HG03045 (cell line): Measurements from ENCODE around the gene KATNB1.
"Not testable (repeated sequence)": the region's sequence is repeated elsewhere in the genome, so short reads cannot be mapped to it uniquely, and the experiment has no call there.

ENCODE experiments used
- ATAC-seq: cut with Tn5 transposase; IDR thresholded peaks from one replicate; pipeline ENCODE4 v1.9.1; 2021; ENCODE audit warnings: mild to moderate bottlenecking, moderate library complexity; ENCODE audit not compliant: unreplicated experiment

Gene KATNB1

DNA sequence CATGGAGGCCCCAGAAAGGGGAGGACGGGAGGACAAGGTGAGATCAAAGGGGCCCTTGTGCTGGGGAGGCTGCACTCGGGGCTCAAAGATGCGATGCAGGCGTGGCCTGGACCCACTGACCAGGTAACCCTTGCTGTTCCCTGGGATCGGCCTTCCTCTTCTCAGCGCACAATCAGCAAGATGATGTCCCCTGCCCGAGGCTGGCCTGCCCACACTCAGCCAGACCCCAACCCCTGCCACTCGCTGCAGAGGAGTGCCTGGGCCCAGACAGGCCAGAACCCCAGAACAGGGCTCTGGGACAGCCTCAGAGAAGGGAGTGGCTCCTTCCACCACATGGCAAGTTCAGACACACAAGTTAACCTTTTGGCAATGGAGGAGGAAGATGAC is 51.9 kb downstream of the KATNB1 start:
- no peak for ATAC-seq

DNA sequence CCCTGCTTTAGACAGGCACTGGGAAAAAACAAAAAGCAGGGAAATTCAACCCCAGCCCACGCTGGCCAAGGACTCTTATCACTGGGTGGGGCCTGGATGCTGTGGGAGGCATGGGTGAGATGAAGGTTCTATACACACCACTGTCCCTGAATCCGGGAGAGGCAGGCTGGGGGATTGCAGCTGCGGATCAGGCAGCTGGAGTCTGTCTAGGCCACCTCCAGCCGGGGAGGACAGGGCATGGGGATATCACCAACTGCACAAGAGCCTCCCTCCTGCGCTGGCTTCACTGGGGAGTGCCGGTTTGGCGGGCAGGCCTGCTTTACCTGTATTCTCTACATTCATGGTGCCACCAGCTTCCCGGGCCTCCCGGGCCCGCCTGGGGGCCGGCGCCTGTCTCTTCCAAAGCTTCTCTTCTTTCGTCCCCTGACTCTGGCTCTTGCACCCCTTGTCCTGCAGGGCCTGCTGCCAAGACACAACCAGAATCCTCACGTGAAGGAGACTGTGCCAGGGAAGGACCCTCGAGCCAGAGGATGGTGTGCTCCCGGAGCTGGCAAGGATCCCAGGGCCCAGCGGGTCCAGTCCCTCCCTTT is 52.8 kb downstream of the KATNB1 start:
- ATAC-seq = no peak

DNA sequence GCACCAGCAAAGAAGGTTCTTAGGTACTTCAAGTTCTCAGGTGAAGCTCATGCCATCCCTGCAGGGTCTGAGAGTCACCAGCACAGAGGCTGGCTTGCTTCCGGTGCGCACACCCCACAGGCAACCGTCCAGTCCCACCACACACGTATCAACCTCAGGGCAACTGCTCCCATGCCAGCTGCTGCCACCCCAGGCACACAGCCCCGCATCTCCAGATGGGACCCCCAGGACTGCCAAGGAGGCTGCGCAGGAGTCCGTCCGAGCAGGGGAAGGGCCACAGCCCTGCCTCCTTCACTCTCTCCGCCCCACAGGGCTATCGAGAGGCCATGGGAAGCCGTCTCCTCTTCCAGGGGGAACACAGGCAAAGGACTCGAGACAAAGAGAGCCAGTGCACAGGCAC is 53.4 kb downstream of the KATNB1 start:
- no peak for ATAC-seq

DNA sequence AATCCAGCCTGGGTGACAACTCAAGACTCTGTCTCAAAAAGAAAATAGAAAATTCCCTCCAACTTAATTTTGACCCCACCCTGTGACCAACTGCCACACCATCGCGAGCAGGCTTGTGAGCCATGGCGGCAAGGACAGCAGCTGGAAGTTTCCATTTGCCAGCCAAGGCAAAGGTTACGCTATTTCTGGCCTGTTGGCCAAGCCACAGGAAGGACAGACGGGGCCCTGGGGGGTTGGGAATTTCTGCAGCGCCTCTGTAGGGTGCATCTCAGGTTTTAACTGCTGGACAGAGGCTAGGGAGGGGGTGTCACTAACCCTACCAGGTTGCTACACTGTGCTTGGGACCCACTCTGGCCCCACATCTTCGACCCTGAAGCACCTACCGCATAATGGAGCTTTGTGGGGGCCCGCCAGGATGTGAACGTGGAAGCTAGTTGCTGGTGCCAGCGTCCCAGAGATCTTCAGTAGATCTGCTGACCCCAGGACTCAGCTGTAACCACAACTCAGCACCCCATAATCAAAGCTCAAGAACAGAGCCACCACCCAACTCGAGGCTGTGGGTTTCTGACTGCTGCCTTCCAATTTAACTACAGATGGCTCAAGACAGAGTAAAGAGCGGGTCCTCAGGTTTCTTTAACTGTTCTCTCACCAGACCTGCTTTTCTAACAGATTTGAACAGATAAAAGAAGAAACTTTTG is 55.8 kb downstream of the KATNB1 start:
- ATAC-seq = no peak

DNA sequence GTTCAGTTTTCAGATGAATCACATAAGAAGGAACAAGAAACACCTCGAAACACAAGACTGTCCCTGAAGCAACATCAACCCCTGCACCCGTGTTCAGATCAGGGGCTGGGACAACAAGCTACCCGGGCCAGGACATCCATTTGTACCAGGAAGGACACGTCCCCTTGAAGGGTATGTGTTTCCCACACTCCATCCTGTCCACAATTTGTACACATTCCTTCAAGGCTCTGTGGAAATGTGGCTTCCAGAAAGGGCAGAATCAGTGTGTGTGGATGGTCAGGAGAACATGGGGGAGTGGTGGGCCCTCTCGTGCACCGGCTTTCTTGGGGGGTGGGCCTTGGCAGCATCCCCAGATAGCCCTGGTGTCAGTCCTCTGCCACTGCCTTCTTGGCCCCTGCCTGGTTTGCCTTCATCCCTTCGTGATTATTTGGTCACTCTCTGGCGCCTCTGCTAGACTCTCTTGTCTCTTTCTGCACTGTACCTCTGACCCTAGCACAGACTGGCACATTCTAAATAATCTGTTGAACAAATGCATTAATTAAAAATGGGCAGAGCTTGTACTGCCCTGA is 56.4 kb downstream of the KATNB1 start:
- no peak for ATAC-seq

DNA sequence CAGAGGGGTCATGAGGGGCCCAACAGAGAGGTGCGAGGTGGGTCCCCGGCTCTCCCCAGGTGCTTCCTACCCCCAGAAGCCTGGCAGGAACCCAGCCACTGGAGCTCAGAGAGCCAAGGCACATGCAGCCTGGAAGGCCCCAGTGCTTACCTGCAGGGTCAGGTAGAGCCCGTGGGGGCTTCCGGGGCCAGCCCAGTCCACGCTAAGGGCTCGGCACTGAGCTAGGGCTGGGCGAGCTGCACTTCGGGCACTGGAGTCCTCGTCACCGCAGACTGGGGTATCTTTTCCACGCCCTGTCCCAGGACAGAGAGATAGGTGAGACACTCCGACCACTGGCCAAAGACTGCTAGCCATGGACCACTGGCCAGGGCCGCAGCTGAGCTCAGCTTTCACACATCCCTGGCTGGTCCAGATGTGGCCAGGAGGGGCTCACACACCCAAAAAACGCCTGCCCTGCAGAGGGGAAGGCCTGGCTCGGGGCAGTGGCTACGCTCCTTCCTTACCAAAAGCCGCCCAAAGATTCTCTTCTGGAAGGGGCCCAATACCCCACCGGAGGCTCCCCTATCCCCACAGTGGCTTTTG is 59.4 kb downstream of the KATNB1 start:
- ATAC-seq = no peak

DNA sequence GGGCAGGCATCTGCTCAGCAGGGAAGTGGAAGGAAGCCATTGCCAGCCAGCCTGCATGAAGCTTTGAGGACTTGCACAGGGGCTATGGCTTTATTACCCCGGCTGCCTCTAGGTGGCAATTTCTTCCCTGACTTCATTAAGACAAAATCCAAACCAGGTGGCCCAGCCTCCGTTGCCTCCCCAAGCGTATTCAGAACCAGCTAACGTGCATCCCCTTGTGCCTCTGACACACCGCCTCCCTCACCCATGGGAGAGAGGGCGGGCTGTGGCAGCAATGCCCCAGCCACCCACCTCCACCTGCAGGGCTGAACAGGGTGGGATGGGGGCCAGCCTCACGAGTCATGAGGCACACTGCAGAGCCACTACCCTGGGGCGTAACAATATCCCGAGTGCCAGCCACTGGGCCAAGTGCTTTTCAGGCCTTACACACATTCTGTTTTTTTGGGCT is 59.9 kb downstream of the KATNB1 start:
- no peak for ATAC-seq

DNA sequence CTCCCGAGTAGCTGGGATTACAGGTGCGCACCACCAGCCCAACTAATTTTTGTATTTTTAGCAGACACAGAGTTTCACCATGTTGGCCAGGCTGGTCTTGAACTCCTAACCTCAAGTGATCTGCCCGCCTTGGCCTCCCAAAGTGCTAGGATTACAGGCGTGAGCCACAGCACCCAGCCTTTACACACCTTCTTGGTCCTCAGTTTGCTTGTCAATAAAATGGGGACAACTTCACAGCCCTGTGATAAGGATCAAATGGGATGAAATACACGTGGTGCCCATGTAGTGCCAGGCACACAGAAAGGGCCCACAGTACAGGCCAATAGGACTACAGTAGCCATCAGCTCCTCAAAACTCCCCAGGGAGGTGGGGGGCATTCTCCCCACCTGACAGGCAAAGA is 60.4 kb downstream of the KATNB1 start:
- not testable (repeated sequence) for ATAC-seq

DNA sequence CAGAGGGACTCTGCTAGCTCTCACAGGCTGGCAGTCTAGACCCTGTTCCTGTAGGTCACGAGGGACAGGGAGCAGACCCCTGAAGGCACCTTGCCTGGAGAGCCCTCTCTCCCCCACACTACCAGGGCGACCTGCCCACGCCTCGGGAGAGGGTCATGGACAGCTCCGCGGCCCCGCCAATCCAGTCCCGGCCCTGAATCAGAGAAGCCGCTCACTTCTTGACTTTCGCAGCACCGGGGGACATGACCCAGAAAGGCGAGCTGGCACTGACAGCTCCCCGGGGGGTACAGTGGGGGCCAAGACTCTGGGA is 61.6 kb downstream of the KATNB1 start:
- ATAC-seq = no peak

DNA sequence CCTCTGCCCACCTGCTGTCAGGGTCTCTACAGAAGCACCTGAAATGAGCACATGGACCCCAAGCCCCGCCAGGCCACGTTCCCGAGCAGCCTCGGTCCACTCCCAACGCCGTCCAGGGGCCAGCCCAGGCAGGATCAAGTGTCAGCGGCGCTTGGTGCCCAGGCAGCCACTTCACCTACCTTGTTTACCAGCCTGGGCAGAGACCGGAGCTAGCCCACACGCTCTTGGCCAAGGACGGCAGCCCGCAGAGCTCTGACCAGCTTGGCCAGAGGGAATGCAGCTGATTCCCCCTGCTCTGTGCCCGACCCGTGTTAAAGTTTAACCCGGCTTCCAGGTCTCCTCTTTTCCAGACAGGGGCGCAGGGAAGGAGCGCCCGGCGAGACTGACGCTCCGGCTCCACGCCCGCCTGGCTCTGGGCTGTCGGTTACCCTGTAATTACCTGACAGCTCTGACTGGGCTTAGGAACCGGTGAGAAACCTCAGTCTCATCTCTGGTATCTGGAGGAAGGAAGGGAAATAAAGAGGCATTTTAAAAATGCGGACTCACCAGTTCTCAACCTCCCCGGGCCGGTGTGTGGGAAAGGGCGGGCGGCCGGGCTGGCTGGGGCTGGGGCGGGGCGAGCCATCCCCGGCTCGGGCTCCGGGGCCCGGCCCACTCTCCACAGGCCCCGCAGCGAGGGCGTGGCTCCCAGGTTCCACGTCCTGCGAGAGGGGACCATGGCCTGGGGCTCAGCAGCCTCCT is 62.1 kb downstream of the KATNB1 start:
- no peak for ATAC-seq

DNA sequence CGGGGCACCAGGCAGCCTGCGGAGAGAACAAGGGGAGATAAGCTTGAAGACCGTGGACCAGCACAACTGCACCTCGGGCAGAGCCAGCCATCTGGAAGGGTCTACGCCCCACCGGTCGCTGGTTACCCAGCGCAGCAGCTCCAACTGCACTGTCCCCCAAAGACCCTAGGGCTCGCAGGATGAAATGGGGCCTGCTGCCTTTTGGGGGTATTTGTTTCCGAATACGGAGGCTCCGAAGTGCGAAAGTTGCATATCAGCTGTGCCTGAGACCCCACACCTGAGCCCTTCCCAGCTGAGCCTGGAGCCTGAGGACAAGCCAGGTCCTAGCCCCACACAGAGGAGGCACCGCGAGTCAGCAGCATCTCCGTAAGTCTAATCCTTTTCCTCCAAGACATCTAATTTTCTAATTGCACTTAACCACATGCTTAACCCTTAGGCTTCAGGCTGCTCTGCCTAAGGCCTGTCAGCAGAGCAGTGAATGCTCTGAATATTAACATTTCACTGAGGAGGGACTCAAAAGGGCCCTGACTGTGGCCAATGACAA is 62.8 kb downstream of the KATNB1 start:
- ATAC-seq = no peak

DNA sequence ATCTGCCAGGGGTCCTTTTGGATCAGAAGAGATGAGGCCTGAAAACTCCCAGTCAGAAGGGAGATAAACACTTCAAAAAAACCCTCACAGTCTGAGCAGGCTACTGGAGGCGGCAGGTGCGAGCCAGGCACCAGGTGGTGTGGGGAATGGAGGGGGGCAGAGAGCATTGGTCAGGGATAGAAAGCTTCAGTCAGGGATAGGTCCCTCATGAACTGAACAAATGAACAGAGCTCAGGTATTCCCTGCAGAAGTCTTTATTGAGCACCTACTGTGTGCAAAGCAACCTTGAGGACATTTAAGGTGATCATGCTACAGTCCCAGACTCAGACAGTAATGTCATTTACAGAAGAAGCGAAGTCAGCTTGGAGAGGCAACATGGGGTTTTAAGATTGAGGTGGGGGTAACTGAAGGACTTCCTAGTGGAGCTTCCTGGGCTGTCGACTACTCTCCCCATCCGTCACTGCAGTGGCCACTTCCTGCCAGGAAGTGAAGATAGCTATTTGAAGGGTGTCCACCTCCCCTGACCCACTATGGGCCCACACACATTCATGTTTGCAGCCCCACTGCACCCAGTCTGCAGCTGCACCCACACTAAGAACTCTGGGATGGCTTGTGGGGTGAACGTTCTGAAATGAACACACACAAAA is 63.5 kb downstream of the KATNB1 start:
- no peak for ATAC-seq

DNA sequence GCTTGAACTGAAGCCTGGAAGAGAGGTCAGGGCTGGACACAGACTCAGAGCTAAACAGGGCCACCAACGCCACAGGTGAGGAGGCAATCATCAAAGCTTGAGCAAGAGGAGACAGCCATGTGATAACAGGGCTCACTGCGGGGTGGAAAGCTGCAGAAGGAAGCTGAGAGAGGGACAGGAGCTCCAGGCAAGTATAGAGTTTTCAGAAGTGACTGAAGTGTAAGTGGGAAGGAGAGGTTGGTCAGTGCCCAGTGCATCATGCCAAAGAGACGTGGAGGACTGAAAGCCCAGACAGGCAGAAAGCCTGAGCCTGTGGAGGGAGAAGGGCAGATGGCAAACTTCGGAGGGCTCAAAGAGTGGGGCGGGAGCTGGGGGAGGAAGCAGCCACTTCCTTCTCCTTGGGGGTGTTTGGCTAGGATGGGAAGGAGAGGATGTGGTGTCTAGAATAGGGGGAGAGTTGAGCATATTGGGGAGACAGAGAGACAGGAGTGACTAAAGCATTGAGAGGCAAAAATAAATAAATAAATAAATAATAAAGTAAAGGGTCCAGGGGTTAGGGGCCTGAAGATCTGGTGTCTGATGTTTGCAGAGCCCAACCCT is 64.1 kb downstream of the KATNB1 start:
- no peak for ATAC-seq

DNA sequence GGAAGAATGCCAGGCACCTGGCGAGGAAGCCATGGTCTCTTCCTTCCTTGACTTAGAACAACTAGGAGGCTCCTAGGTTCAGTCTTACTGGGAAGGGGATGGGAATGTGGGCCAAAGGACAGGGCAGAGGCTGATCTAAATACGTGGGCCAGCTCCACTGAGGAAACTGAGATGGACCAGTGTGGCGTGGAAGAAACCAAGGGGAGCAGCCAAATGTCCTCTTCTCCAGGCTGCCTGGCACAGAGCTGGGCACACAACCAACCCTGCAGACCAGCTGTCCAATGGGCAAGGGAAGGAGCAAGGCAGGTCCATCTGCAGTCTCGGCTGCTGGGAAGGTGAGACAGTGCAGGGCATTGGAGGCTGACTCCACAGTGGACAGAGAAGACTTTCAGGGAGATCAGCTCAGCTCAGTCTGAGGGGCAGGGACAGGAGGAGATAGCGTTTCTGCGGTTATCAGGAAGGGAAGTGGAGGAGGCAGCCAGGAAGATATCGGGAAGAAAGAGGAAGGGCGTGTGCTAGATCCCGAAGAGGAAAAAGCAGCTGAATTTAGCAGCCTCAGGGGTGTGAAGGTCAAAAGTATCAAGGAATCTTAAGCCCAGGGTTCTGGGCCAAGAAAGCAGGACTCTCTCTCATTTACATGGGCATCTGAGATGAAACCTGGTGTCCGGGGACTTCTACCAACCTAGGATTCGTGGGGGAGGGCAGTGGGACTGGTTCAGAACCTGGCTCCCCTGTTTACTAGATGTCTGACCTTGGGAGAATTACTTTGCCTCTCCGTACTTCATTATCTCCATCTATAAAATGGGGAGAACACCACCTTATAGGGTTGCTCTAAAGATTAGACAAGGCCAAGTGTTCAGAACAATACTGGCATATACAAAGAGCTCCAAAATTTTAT is 64.9 kb downstream of the KATNB1 start:
- ATAC-seq = no peak

DNA sequence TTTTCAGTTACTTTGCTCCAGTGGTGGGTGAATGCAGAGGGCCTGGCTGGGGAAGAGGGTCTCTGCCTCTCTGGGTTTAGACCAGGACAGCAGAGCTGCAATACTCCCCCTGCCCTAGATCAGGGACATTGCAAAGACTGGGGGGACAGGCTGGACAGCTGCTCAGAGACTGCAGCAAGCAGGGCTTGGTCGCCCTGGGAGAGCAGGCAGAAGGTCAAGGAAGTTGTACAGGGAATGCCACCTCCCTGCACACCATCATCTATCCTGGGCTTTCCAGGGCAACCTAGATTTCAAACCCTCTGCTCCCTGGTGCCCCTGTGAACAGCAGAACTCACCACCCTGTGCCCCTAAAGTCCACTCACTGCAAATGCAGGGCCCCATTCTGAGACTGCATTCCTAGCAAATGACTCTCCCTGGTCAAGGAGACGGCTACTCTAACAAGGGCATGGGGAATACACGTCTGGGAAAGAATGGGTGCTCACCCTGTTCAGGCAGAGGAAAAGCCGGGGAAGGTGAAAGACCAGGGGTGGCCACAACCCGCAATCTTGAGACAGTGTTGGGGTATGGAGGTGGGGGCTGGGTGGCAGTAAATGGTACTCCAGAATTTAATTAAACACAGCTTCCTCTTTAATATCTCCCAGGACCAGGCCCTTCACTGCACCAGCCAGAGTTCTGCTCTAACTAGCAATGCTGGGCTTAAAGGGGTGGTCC is 65.7 kb downstream of the KATNB1 start:
- no peak for ATAC-seq

DNA sequence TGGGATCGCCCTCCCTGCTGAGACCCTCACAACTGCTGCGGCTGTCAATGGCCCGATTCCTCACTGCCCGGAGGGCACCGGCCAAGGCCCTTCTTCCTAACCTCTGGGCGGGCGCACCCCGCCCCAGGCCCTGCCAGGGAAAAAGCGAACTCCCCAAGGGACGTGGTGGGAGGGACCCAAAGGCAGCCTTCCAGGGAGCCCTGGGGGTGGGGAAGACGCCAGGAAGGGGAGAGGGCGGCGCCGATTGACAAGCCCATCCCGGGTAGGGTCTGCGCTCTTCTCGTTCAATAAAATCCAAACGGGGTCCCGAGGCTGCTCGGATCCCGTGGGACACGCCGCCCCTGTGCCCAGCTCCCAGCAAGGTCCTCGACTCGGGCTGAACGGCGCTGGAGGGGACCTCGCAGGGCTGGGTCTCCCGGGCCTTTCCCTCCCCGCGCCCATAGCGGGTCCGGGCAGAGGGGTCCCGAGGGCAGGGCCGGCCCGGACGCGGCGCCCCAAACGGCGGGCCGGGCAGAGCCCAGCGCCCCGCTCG is 66.3 kb downstream of the KATNB1 start:
- no peak for ATAC-seq

DNA sequence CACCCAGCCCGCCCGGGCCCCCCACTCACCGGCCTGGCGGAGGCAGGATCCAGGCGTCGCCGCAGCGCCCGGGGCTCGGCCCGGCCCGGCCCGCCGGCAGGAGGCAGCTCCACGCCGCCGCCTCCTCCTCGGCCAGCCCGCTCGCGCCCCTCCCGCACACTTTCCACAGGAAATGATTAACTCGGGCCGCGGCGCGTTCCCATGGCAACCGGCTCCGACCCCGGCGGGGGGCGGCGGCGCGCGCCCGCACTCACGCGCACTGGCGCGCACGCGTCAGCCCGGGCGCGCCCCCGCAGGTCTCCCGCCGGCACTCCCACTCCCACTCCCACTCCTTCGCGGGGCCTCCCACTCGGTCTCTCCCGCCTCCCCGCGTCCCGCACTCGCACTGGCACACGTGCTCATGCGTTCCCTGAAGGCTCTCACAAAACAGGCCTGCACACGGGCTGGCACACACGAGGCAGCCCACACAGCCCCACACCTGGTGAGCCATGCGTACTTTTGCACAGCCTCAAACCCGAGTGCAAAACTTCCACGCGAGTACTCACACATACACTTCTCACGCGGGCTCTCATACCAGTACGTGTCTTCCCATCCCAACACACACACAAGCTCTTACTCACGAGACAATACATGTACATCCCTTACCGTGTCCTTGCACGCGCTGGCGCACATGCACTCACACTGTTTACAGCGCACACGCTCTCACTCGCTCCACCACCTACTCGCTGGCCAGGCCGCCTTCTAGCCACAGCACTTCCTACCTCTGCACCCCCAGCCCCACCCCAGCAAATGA is 67.0 kb downstream of the KATNB1 start, which contains the start of gene KIFC3:
TSS of gene KIFC3 (minus strand) at position 151 of the 793 bp plus-strand sequence. CDS start 4,248 bp downstream, outside the sequence.
- no peak for ATAC-seq
